ENCODE results near the gene FASTK.

Gene FASTK

DNA sequence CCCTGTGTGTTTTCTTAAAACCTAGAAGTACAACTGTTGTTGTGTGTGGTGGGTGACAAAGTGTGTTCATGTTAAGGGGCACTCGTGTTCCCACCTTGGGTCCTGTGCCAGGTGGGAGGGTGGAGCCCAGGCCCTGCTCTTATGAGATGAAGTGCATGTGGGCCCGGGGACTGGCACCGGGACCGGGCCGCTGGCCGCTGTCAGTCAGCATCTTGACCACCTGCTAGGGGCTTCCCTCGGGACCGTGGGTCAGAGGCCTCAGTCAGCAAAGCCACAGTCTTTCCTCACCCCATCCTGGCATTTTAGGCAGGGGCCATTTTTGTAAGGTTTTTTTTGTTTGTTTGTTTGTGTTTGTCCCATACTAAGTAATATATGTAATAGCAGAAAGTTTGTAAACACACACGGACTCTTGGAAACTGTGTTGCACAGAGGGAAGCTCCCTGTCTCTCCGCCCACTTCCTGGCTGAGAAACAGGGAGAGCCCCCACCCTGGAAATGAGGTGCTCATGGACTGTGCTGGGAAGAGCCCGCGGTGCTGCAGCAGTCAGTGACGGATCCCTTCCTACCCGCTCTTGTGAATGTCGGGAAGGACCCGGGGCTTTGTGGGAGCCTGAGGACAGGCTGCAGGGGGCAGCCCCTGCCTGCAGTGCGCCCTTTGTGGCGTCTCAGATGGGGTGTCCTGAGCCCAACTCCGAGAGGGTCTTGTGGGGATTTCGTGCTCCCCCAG, 19.0 kb upstream of the FASTK start:
- no peak overlapping the region for H3K4me3 ChIP-seq (ENCODE audit: control insufficient read depth, low read depth, low read length)
- TF ChIP-seq, protein P1, sequence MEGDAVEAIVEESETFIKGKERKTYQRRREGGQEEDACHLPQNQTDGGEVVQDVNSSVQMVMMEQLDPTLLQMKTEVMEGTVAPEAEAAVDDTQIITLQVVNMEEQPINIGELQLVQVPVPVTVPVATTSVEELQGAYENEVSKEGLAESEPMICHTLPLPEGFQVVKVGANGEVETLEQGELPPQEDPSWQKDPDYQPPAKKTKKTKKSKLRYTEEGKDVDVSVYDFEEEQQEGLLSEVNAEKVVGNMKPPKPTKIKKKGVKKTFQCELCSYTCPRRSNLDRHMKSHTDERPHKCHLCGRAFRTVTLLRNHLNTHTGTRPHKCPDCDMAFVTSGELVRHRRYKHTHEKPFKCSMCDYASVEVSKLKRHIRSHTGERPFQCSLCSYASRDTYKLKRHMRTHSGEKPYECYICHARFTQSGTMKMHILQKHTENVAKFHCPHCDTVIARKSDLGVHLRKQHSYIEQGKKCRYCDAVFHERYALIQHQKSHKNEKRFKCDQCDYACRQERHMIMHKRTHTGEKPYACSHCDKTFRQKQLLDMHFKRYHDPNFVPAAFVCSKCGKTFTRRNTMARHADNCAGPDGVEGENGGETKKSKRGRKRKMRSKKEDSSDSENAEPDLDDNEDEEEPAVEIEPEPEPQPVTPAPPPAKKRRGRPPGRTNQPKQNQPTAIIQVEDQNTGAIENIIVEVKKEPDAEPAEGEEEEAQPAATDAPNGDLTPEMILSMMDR (IDR thresholded peaks at IDR 0.05; ENCODE audit: control insufficient read depth, insufficient read depth, low read depth, low read length, missing control alignments), result no peak
- no peak for DNase-seq (ENCODE audit: low read depth)

DNA sequence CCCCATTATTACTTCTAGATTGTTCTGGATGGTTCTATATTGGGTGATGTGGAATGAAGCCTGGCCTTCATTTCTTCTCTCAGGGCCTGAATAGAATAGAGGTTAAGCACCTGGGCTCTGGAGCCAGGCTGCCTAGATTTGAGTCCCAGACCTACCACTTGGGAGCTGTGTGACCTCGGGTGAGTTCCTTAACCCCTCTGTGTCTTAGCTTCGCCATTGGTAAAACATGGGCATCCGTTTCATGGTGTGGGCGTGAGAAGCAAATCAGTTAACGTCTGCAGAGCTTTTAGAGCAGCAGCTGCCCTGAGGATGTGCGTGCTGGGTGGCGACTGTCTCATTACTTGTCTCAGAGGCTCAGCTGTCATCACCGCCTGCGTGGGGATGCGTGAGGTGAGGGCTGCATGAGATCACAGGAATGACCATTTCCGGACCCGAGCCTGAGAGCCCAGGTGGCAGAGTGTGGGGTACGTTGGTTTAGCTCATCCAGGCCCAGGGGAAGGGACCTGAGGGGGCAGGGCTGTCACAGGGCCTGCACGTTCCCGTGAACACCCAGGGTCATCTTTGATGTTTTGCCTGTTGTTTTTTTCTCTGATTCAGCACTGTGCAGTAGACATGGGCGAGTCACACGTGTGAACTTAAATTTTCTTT, 15.3 kb upstream of the FASTK start:
- no peak overlapping the region for H3K4me3 ChIP-seq (ENCODE audit: control insufficient read depth, low read depth, low read length)
- no peak for DNase-seq (ENCODE audit: low read depth)
- TF ChIP-seq, protein P1 (IDR thresholded peaks at IDR 0.05; ENCODE audit: control insufficient read depth, insufficient read depth, low read depth, low read length, missing control alignments), result no peak

DNA sequence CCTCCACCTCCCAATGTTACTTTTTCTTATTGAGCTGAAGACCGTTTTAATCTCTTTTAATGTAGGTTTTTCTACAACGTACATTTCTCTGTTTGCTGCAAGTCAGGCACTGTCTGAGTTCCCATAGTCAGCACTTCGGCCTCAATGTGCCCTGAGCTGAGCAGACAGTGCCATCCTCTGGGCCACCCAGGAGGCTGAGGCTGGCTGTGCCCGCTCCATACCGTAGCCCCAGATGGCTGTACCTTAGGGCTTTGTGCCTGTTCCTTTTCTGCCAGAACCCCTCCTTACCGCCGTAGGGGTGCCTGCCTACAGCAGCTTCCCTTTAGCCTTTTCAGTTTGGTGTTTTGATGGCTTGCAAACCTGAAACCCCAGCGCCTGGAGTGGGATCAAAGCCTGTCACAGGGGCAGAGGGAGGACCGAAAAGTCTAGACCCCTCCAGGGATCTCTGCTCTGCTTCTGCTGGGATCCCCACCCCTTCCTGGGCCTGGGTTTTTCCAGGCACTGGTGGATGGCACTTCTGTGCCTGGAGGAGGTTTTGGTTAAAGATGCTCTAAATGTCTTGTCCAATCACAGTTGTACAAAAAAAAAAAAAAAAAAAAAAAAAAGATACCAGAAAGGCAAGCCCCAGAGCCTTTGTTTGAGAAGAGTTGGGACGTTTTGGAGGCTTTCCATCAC, 14.7 kb upstream of the FASTK start:
- H3K4me3 ChIP-seq (ENCODE audit: control insufficient read depth, low read depth, low read length), result no peak overlapping the region
- no peak for DNase-seq (ENCODE audit: low read depth)
- TF ChIP-seq, protein P1 (IDR thresholded peaks at IDR 0.05; ENCODE audit: control insufficient read depth, insufficient read depth, low read depth, low read length, missing control alignments), result no peak

DNA sequence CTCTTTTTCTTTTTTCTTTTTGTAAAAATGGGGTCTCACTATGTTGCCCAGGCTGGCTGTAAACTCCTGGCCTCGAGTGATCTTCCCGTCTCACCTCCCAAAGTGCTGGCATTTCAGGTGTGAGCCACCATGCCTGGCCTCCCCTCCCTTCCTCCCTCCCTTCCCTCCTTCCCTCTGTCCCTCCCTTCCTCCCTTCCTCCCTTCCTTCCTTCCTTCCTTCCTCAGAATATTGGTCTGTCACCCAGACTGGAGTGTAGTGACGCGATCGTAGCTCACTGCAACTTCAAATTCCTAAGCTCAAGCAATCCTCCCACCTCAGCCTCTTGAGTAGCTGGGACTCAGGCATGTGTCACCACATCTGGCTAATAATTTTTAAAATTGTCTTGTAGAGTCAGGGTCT, 14.1 kb upstream of the FASTK start:
- no peak overlapping the region for H3K4me3 ChIP-seq (ENCODE audit: control insufficient read depth, low read depth, low read length)
- DNase-seq (ENCODE audit: low read depth), result no peak
- TF ChIP-seq, protein P1 (IDR thresholded peaks at IDR 0.05; ENCODE audit: control insufficient read depth, insufficient read depth, low read depth, low read length, missing control alignments), result no peak

DNA sequence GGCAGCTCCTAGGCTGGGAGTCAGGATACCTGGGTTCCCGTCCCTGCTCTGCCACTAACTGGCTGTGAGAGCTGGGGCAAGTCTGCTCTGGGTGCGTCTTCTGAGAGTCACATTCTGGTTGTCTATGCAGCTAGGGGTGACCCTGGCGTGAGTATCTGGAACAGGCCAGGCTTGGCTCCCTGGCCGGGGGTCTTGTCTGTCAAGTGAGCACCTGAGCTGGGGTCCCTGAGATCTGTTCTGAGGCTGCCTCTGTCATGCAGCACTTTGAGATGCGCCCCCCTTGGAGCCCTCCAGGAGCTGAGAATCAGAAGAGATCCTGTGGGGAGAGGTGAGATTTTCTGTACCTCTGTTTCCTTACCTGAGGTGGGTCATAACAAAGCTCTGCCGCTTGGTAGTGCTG, 13.1 kb upstream of the FASTK start:
- TF ChIP-seq, protein P1 (IDR thresholded peaks at IDR 0.05; ENCODE audit: control insufficient read depth, insufficient read depth, low read depth, low read length, missing control alignments), result no peak
- H3K4me3 ChIP-seq (ENCODE audit: control insufficient read depth, low read depth, low read length), result no peak overlapping the region
- DNase-seq (ENCODE audit: low read depth), result no peak

DNA sequence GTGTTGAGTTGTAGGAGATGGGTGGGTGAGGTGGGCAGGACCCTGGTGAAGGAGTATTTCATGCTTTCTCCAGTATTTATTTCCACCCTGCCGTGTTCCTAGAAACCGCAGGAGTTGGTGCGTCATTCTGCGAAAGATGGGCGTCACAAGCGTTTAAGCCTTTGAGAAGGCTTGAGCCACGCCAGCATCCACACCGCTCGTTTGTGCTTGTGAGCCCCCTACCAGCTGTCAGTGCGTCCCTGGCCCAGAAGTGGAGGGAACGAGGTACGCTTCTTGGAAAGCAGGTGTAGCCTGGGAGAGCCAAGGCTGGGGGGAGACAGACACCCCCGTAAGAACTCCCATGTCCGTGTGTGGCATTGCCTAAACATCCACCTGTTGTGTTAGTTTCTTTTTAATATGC, 11.4 kb upstream of the FASTK start:
- TF ChIP-seq, protein P1 (IDR thresholded peaks at IDR 0.05; ENCODE audit: control insufficient read depth, insufficient read depth, low read depth, low read length, missing control alignments), result no peak
- no peak overlapping the region for H3K4me3 ChIP-seq (ENCODE audit: control insufficient read depth, low read depth, low read length)
- no peak for DNase-seq (ENCODE audit: low read depth)
